Measurements from ENCODE around the gene AMY2A. TPM values are rescaled to one million over a fixed set of nuclear protein-coding genes. Genes with fewer than 3 reads are reported as not detected.
"Not testable (repeated sequence)": the region's sequence is repeated elsewhere in the genome, so short reads cannot be mapped to it uniquely, and the experiment has no call there.

AMY2A gene
- total RNA-seq, 2 experiments from 2014 or later = not detected

DNA sequence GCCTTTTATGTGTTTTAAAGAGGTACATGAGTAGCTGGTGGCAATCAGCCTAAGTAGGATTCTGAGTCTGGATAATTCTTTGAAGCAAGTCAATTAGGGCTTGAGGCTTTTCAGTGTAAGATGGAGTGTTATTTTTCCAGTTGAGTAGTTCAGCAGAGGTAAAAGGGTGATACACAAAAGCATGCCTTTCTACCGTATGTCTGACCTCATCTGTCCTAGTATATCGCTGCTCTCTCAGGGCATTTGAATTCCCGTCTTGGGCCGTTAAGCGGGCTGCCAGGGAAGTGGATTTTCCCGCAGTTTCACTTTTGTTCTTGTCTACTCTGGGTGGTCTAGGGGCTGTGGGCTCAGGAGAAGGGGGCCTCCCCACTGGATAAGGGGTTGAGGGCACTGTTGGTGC is 36.9 kb downstream of the AMY2A start:
- CTCF ChIA-PET; H3K4me1 Mint-ChIP-seq; H3K36me3 Mint-ChIP-seq (ENCODE audit: low read depth); H3K27ac Mint-ChIP-seq; H3K27me3 Mint-ChIP-seq; POLR2A ChIA-PET; H3K4me3 Mint-ChIP-seq; DNase-seq; H3K9me3 Mint-ChIP-seq: not testable (repeated sequence)

DNA sequence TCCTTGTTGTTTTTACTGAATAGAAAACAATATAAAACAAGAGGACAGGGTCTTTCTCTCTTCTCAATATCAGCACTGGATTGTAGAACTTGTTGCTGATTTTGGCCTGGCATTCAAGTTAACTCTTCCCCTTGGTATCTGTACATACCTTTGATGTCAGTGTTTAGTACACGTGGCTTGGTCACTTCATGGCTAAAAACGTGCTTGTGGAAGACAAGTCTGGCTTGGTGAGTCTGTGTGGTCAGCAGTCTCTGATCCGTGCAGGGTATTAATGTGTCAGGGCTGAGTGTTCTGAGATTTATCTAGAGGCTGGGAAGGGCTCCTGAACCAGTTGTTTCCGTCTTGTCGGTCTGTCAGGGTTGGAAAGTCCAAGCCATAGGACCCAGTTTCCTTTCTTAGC is 38.2 kb downstream of the AMY2A start, which contains the start of gene AMY1A:
TSS of gene AMY1A (plus strand) at position 301 of the 400 bp plus-strand sequence. CDS start 571 bp downstream, outside the sequence.
- DNase-seq; H3K27me3 Mint-ChIP-seq; H3K4me3 Mint-ChIP-seq; POLR2A ChIA-PET; CTCF ChIA-PET; H3K27ac Mint-ChIP-seq; H3K9me3 Mint-ChIP-seq; H3K36me3 Mint-ChIP-seq (ENCODE audit: low read depth); H3K4me1 Mint-ChIP-seq: not testable (repeated sequence)

Other genes with a start within 250 kb of the AMY2A start
- gene RNPC3, start 91.7 kb upstream of the AMY2A start, total RNA-seq = 10 to 100 TPM; 28.3 to 38.5 TPM
- gene AMY2B, start 45.8 kb upstream of the AMY2A start, total RNA-seq = 10 to 100 TPM in 1 of 2 experiments, 1 to 10 TPM in 1; 8.5 to 10.6 TPM
- gene AMY1A, start 38.3 kb downstream of the AMY2A start, total RNA-seq = not detected
- gene AMY1B, start 78.8 kb downstream of the AMY2A start, total RNA-seq = not detected
- gene AMY1C, start 132.5 kb downstream of the AMY2A start, total RNA-seq = not detected

Measured in activated CD4-positive, alpha-beta T cell treated with anti-CD3 and anti-CD28 coated beads, Interleukin-2, amount 10 ng/mL, durations not matched to agents 7 days and 5 days (primary cell).